GM19238 (cell line): ENCODE data around the gene ADSS1.

Experiments used
- DNase-seq: peaks from one replicate; pipeline ENCODE4 v3.0.0; 2011; ENCODE audit warnings: low spot score; ENCODE audit not compliant: insufficient read length

Gene ADSS1

GRCh38 chr14:104781271-104782077 is 57.4 kb downstream of the ADSS1 start:
- DNase-seq, result no peak

- DNase-seq, result no peak
Observed at GRCh38 chr14:104782086-104782807, 58.2 kb downstream of the ADSS1 start.

DNA sequence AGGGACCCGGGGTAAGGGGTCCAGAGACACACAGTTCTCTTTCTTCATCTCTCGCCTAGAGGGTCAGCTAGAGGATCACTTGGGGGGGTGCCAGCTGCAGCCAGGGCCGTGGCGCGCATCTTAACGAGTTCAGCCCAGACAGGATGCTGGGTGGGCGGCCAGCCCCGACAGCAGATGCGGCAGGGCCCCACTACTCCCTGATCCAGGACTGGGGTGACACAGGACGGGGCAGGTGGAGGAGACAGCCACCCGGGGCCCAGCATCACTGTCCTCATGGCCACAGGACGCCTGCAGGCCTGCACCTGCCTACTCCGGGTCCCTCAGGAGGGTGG is 58.7 kb downstream of the ADSS1 start:
- DNase-seq, result no peak

DNA sequence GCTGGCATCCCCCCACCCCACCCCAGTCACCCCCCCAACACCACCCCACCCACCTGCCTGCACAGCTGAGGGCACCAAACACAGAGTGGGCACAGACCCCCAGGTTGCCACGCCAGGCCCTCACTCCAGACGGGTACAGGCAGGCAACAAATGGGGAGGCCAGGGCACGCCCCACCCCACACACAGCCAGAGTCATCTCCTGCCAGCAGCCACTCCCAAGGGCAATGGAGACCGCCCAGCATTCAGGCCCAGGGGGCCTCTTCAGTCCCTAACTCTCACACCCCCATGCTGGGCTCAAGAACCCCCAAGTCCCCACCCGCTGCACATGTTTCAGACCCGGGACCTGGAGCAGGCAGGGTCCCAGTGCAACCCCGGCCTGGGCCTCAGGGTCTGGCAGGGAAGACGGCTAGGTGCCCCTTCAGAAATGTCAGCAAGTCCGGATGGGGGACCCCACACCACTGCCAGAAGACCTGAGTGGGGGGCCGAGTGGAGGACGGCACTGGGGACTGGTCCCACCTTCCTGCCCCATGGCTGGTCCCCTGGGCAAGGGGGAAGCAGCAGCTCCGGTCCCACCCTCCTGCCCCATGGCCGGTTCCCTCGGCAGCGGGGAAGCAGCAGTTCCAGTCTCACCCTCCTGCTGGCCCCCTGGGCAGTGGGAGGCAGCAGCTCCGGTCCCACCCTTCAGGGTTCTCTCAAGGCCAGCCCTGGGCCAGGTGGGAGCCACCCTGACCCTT is 59.6 kb downstream of the ADSS1 start:
- DNase-seq, result no peak

DNA sequence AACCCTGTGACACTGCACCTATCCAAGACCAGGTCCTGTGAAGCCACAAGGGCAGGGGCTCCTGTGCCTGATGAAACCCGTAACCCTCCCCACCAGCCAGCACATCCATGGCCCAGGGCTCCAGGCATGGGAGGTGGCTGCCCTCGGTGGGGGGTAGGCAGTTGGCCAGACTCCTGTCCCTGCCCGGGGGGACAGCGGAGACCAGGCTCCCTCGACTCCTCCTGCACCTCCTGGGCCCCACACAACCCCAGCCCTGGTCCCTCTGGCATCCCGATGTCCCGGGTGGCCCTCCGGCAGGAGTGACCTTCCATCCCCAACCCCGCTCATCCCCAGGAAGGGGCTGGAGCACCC is 60.2 kb downstream of the ADSS1 start:
- no peak for DNase-seq

DNA sequence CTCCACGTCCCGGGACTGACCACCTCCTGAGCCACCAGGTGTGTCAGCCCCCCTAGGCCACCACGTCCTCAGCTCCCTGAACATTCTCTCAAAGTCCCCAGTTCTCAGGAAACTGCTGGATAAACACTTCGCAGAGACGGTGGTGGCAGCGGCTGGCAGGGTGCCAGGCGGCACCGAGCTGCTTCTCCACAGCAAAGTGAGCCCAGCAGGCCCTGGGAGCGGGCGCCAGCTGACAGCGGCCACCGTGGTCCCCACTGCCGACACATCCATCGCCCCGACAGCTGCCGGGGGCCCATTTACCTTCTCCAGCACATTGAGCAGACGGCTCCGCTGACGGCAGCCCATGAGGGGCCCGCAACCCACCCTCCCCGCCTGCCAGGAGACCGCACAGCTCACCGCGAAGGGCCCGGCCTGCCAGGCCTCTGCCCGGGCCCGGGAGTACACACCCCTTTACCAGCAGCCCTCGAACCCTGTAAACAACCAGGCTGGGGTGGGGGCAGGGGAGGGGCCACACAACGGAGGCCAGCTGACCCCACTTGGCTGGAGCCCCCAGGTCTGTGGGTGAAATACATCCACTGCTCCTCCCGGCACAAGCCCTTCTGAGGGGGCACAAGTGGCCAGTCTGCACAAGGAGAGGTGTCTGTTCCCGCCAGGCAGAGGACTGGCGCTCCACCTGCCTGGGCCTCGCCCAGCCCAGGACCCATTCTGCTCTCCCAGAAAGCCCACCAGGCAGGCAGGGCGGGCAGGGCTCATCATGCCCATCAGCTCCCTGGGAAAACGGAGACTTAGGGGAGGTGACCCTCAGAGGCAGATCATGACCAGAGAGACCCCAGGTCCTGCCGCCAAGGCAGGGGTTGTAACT is 61.0 kb downstream of the ADSS1 start:
- DNase-seq, result no peak

DNA sequence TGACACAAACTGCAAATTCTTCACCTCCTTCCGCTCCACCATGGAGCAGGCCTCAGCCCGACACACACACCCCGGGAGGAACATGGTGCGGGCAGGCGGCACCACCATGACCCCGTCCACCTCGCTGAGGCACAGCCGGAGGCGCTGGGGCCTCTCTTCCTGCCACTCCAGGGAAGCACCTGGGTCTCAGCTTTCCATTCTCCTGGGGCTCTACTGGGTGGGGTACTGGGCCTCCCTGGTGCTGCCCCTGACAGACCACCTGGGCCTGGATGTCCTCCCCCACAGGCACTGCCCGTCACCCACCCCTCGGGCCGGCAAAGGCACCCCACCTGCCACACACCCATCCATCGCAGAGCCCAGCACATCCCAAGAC is 61.7 kb downstream of the ADSS1 start:
- DNase-seq, result no peak

GRCh38 chr14:104786091-104786586 is 62.1 kb downstream of the ADSS1 start:
- DNase-seq, result no peak

GRCh38 chr14:104786726-104787675 is 63.0 kb downstream of the ADSS1 start:
- DNase-seq, result no peak

DNA sequence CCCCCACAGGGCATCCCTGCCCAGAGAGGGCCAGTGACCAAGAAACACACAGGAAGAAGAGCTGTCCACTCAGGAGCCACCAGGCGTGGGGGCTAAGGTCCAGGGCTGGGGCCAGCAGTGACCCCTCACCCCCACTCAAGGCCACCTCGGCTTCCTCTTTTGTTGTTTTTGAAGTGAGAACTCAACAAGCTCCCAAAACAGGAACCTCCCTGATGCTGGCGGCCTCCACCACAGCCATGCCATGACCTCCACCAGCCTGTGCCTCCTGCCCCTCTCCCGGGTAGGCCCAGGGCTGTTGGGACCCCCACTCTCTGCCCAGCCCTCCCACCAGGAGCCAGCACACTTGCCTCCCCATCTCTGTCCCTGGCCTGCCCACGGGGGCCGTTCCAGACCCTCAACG is 63.7 kb downstream of the ADSS1 start:
- DNase-seq, result no peak

DNA sequence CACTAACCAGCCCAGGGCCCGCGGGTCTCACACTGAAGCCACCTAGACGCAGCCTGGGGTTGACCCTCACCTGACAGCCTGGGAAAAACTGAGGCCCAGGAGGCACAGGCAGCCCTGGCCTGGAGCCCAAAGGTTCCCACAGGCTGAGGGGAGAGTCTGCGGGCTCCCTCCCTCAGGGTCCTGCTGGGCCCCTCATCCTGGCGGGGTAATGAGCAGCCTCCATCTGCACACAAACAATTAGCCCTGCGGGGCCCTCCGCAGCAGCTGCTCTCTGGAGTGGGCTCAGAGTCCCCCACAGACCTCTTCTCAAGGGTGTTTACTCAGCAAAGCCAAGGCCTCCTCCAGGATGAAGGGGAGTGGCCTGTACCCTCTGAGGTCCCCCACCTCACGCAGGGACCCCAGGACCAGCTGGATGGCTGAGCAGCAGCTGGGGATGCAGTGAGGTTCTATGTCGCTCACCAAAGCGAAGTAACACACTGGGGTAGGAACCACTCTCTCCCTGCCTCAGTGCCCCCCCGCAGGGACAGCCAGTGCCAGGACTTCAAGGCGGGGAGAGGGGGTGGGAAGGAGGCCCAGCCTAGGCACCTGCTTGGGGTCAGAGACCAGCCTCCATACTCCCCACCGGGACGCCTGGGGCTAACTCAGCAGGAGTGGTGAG is 64.3 kb downstream of the ADSS1 start:
- no peak for DNase-seq

- no peak for DNase-seq
Observed at GRCh38 chr14:104788873-104789663, 65.0 kb downstream of the ADSS1 start.

DNA sequence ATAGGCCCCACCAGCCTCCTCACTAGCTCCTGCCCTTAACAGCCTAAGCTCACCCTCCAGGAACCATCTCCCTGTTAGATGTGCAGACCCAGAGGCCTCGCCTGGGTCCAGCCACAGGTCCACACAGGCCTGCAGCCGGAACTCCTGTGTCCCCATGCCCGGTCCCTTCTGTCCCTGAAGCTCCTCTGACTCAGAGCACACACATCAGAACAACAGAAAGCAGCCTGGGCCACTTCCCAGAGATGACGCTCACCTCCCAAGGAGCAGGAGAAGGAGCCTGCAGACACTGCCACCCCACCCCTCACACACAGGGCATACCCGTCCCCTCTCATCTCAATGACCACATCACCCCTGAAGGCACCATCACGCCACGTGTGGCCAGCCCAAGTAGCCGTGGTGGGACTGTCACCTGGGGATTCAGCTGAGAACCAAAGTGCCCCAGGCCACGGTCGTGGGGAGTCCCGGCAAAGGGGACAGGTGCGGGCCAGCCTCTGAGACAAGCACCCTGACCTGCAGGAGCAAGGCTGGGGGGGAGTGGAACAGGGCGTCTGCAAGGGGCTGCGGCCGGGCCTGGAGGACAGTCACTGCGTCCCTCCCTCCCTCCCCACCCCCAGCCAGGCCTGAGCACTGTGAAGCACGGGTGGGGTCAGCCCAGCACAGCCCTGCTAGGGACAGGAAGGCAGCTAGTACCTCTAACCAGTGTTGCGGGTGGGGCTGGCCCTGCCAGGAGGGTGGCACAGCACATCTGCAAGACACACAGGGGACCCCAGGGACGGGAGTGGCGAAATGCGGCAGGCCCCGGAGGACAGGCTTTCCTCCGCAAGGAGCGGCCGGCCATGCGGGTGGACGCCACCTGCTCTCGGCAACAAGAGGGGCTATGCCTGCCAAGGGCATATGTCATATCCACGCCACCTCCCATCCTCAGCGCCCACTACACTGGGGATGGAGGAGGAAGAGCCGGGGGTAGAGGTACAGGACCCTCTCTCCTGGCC is 66.0 kb downstream of the ADSS1 start:
- no peak for DNase-seq

DNA sequence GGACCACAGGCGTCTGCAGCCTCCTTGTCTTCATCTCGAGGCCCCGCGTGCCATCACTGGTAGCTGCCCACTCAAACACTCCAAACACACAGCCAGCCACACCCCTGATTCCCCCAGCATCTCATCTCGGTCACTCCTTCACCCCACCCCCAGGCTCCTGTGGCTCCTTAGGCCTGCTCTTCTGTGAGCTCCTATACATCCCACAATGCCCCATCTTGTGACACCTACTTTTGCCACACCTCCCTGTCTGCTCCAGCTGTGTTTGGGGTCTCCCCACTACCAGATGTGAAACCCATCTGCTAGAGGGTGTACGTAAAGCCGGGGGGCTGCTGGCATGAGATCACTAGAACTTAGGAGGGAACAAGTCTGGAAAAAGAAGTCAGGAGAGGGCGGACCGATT is 67.4 kb downstream of the ADSS1 start:
- no peak for DNase-seq

DNA sequence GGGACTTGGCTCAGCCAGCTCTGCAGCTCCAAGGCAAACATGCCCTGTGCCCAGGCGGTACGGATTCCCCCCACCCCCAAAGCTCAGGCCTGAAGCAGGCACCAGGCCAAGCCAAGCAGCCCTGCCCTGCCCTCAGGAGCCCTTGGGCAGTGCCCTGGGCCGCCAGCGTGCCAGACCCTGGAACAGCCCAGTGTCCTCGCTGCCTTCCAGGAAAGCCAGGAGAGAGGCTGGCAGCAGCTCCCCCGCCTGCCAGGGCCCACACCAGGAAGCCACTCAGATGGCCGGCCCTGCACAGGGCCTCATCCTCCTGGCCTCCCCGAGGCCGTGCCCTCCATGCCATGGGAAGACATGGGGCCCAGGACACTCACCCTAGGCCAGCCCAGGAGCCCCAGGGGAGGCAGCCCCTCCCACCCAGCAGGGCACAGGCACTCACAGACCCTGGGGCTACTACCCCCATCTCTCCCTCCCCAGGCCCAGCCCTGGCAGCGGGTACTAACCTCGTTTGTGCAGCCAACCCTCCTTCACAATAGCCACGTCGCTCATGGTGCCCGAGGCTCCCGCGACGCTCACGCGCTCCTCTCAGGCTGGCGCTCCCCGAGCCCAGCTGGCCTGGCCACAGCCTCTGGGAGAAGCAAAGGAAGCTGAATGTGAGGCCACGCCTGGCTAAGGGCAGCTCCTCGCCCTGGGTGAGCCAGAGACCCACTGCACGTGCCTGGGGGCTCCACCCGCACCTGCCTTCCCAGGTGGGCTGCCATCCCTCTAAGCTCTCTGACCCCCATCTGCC is 68.3 kb downstream of the ADSS1 start:
- DNase-seq, result no peak

GRCh38 chr14:104792945-104793702 is 69.1 kb downstream of the ADSS1 start:
- DNase-seq, result no peak
